ENCODE results near the gene MS4A10.
"Not testable (repeated sequence)": the region's sequence is repeated elsewhere in the genome, so short reads cannot be mapped to it uniquely, and the experiment has no call there.

MS4A10 gene

GRCh38 chr11:60823745-60824306 lies 38.7 kb downstream of the MS4A10 start:
- not testable (repeated sequence) for H3K4me1 ChIP-seq (ENCODE audit: control insufficient read depth, insufficient read depth, low read length); H3K27me3 ChIP-seq (ENCODE audit: control insufficient read depth, insufficient read depth, low read length); H3K27ac ChIP-seq (ENCODE audit: low read depth, low read length); H3K36me3 ChIP-seq (ENCODE audit: control insufficient read depth, insufficient read depth, low read length); H3K4me3 ChIP-seq (ENCODE audit: low read length); H3K9ac ChIP-seq (ENCODE audit: low read length)

GRCh38 chr11:60825118-60825517 lies 40.0 kb downstream of the MS4A10 start:
- no peaks in the 10 kb centered on the region for H3K36me3 ChIP-seq (ENCODE audit: control insufficient read depth, insufficient read depth, low read length)
- H3K27ac ChIP-seq (ENCODE audit: low read depth, low read length), result no peak overlapping the region
- no peaks in the 10 kb centered on the region for H3K4me1 ChIP-seq (ENCODE audit: control insufficient read depth, insufficient read depth, low read length)
- no peak overlapping the region for H3K4me3 ChIP-seq (ENCODE audit: low read length)
- H3K9ac ChIP-seq (ENCODE audit: low read length), result no peak overlapping the region
- H3K27me3 ChIP-seq (ENCODE audit: control insufficient read depth, insufficient read depth, low read length), result no peaks in the 10 kb centered on the region

GRCh38 chr11:60825790-60826189 lies 40.7 kb downstream of the MS4A10 start:
- no peaks in the 10 kb centered on the region for H3K4me1 ChIP-seq (ENCODE audit: control insufficient read depth, insufficient read depth, low read length)
- no peaks in the 10 kb centered on the region for H3K27me3 ChIP-seq (ENCODE audit: control insufficient read depth, insufficient read depth, low read length)
- H3K9ac ChIP-seq (ENCODE audit: low read length), result no peak overlapping the region
- H3K36me3 ChIP-seq (ENCODE audit: control insufficient read depth, insufficient read depth, low read length), result no peaks in the 10 kb centered on the region
- H3K4me3 ChIP-seq (ENCODE audit: low read length), result no peak overlapping the region
- no peak overlapping the region for H3K27ac ChIP-seq (ENCODE audit: low read depth, low read length)

- no peaks in the 10 kb centered on the region for H3K36me3 ChIP-seq (ENCODE audit: control insufficient read depth, insufficient read depth, low read length)
- H3K27me3 ChIP-seq (ENCODE audit: control insufficient read depth, insufficient read depth, low read length), result no peaks in the 10 kb centered on the region
- H3K4me3 ChIP-seq (ENCODE audit: low read length), result no peak overlapping the region
- no peaks in the 10 kb centered on the region for H3K4me1 ChIP-seq (ENCODE audit: control insufficient read depth, insufficient read depth, low read length)
- H3K27ac ChIP-seq (ENCODE audit: low read depth, low read length), result no peak overlapping the region
- H3K9ac ChIP-seq (ENCODE audit: low read length), result no peak overlapping the region
Observed at GRCh38 chr11:60830478-60831142, 45.5 kb downstream of the MS4A10 start.

GRCh38 chr11:60831143-60831500 lies 46.0 kb downstream of the MS4A10 start:
- no peaks in the 10 kb centered on the region for H3K36me3 ChIP-seq (ENCODE audit: control insufficient read depth, insufficient read depth, low read length)
- no peak overlapping the region for H3K4me3 ChIP-seq (ENCODE audit: low read length)
- H3K9ac ChIP-seq (ENCODE audit: low read length), result no peak overlapping the region
- H3K4me1 ChIP-seq (ENCODE audit: control insufficient read depth, insufficient read depth, low read length), result no peaks in the 10 kb centered on the region
- no peaks in the 10 kb centered on the region for H3K27me3 ChIP-seq (ENCODE audit: control insufficient read depth, insufficient read depth, low read length)
- H3K27ac ChIP-seq (ENCODE audit: low read depth, low read length), result no peak overlapping the region

- Histone ChIP-seq H3K27ac (ENCODE audit: low read depth, low read length) (no peak overlapping the region), H3K27me3 (ENCODE audit: control insufficient read depth, insufficient read depth, low read length) (no peaks in the 10 kb centered on the region), H3K4me3 (ENCODE audit: low read length) (no peak overlapping the region), H3K4me1 (ENCODE audit: control insufficient read depth, insufficient read depth, low read length) (no peaks in the 10 kb centered on the region), H3K36me3 (ENCODE audit: control insufficient read depth, insufficient read depth, low read length) (no peaks in the 10 kb centered on the region), H3K9ac (ENCODE audit: low read length) (no peak overlapping the region)
Observed at GRCh38 chr11:60831501-60832079, 46.5 kb downstream of the MS4A10 start.

- no peaks in the 10 kb centered on the region for H3K36me3 ChIP-seq (ENCODE audit: control insufficient read depth, insufficient read depth, low read length)
- H3K27ac ChIP-seq (ENCODE audit: low read depth, low read length), result no peak overlapping the region
- H3K27me3 ChIP-seq (ENCODE audit: control insufficient read depth, insufficient read depth, low read length), result no peaks in the 10 kb centered on the region
- H3K9ac ChIP-seq (ENCODE audit: low read length), result no peak overlapping the region
- H3K4me1 ChIP-seq (ENCODE audit: control insufficient read depth, insufficient read depth, low read length), result no peaks in the 10 kb centered on the region
- no peak overlapping the region for H3K4me3 ChIP-seq (ENCODE audit: low read length)
Observed at GRCh38 chr11:60834742-60835533, 49.8 kb downstream of the MS4A10 start.

- Histone ChIP-seq H3K27ac (ENCODE audit: low read depth, low read length) (no peak overlapping the region), H3K9ac (ENCODE audit: low read length) (no peak overlapping the region), H3K27me3 (ENCODE audit: control insufficient read depth, insufficient read depth, low read length) (no peaks in the 10 kb centered on the region), H3K36me3 (ENCODE audit: control insufficient read depth, insufficient read depth, low read length) (no peaks in the 10 kb centered on the region), H3K4me3 (ENCODE audit: low read length) (no peak overlapping the region), H3K4me1 (ENCODE audit: control insufficient read depth, insufficient read depth, low read length) (no peaks in the 10 kb centered on the region)
Observed at GRCh38 chr11:60835534-60835846, 50.4 kb downstream of the MS4A10 start.

GRCh38 chr11:60836866-60837515 lies 51.9 kb downstream of the MS4A10 start:
- H3K9ac ChIP-seq (ENCODE audit: low read length), result no peak overlapping the region
- no peak overlapping the region for H3K4me3 ChIP-seq (ENCODE audit: low read length)
- no peaks in the 10 kb centered on the region for H3K27me3 ChIP-seq (ENCODE audit: control insufficient read depth, insufficient read depth, low read length)
- H3K36me3 ChIP-seq (ENCODE audit: control insufficient read depth, insufficient read depth, low read length), result no peaks in the 10 kb centered on the region
- no peak overlapping the region for H3K27ac ChIP-seq (ENCODE audit: low read depth, low read length)
- H3K4me1 ChIP-seq (ENCODE audit: control insufficient read depth, insufficient read depth, low read length), result peaks cover 7% of the 10 kb centered on the region

- Histone ChIP-seq H3K27me3 (ENCODE audit: control insufficient read depth, insufficient read depth, low read length) (no peaks in the 10 kb centered on the region), H3K4me3 (ENCODE audit: low read length) (no peak overlapping the region), H3K4me1 (ENCODE audit: control insufficient read depth, insufficient read depth, low read length) (peaks cover 12% of the 10 kb centered on the region), H3K27ac (ENCODE audit: low read depth, low read length) (no peak overlapping the region), H3K36me3 (ENCODE audit: control insufficient read depth, insufficient read depth, low read length) (no peaks in the 10 kb centered on the region), H3K9ac (ENCODE audit: low read length) (no peak overlapping the region)
Observed at GRCh38 chr11:60838132-60838531, 53.0 kb downstream of the MS4A10 start.

- Histone ChIP-seq H3K4me1 (ENCODE audit: control insufficient read depth, insufficient read depth, low read length) (peaks cover 16% of the 10 kb centered on the region), H3K36me3 (ENCODE audit: control insufficient read depth, insufficient read depth, low read length) (no peaks in the 10 kb centered on the region), H3K4me3 (ENCODE audit: low read length) (peak overlapping the region; percentile 91), H3K27me3 (ENCODE audit: control insufficient read depth, insufficient read depth, low read length) (no peaks in the 10 kb centered on the region), H3K27ac (ENCODE audit: low read depth, low read length) (no peak overlapping the region), H3K9ac (ENCODE audit: low read length) (no peak overlapping the region)
Observed at GRCh38 chr11:60840470-60841430, 55.6 kb downstream of the MS4A10 start.
